Measurements from ENCODE around the gene PRKCZ. TPM values are rescaled to one million over a fixed set of nuclear protein-coding genes. Genes with fewer than 3 reads are reported as not detected.

PRKCZ gene
- total RNA-seq, 1 donor from 2014 or later, result 120 TPM

DNA sequence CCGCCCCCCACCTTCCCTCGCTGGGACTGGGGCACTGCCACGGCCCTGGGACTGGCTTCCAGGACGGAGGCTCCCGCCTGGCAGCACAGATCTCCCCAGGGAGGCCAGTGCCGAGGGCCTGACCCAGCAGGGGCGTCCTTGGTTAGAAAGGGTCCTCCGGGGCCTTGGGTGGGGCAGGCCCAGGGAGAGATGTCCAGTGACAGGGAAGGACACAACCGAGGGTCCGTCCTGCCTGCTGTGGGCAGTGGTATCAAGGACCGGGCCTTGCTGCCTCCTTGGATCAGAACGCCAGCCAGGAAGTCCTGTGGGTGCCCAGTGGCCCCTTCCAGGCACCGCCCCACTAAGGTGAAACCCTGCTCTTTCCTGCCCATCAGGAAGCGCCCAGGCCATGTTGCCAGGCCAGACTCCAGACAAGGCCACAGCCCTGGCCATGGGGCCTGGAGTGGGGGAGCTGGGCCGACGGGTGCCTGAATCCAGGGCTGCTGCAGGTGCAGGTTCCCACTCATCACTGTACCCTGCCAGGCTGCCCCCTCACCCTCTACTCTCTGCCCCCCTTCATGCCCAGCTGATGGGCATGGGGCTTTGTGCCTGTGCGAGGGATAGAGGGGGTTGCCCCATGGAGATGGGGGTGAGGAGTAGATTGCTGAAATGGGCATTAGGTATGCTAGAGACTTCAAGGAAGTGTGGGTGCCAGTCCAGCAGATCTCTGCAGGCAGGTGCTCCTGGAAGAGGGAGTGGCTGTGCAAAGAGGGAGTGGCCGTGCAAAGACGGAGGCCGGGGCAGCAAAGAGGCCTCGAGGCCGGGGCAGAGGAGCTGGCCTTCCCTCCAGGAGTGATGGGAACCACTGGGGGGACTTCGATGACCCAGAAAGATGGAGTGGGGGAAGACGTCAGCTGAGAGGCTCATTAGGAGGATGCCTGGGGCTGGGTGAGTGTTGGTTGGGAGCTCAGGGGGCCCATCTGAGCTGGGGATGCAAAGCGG lies 2.2 kb upstream of the PRKCZ start:
- H3K27ac Mint-ChIP-seq (ENCODE audit: unreplicated experiment), result no peak overlapping the region
- TF ChIP-seq, protein P1, sequence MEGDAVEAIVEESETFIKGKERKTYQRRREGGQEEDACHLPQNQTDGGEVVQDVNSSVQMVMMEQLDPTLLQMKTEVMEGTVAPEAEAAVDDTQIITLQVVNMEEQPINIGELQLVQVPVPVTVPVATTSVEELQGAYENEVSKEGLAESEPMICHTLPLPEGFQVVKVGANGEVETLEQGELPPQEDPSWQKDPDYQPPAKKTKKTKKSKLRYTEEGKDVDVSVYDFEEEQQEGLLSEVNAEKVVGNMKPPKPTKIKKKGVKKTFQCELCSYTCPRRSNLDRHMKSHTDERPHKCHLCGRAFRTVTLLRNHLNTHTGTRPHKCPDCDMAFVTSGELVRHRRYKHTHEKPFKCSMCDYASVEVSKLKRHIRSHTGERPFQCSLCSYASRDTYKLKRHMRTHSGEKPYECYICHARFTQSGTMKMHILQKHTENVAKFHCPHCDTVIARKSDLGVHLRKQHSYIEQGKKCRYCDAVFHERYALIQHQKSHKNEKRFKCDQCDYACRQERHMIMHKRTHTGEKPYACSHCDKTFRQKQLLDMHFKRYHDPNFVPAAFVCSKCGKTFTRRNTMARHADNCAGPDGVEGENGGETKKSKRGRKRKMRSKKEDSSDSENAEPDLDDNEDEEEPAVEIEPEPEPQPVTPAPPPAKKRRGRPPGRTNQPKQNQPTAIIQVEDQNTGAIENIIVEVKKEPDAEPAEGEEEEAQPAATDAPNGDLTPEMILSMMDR (IDR thresholded peaks at IDR 0.05; ENCODE audit: partially characterized antibody, unreplicated experiment), result no peak
- H3K36me3 Mint-ChIP-seq (ENCODE audit: unreplicated experiment), result no peaks in the 10 kb centered on the region
- H3K9me3 Mint-ChIP-seq (ENCODE audit: unreplicated experiment), result peaks cover 7% of the 10 kb centered on the region
- H3K4me3 Mint-ChIP-seq (ENCODE audit: unreplicated experiment), result no peak overlapping the region
- DNase-seq, result no peak
- H3K4me1 Mint-ChIP-seq (ENCODE audit: low read depth, unreplicated experiment), result peaks cover 4% of the 10 kb centered on the region
- H3K27me3 Mint-ChIP-seq (ENCODE audit: unreplicated experiment), result peaks cover 18% of the 10 kb centered on the region

GRCh38 chr1:2049225-2049717 lies 940 bp upstream of the PRKCZ start:
- H3K27ac Mint-ChIP-seq (ENCODE audit: unreplicated experiment), result peak overlapping the region; percentile 41
- TF ChIP-seq, protein P1 (IDR thresholded peaks at IDR 0.05; ENCODE audit: partially characterized antibody, unreplicated experiment), result peak; percentile 51
- no peaks in the 10 kb centered on the region for H3K4me1 Mint-ChIP-seq (ENCODE audit: low read depth, unreplicated experiment)
- DNase-seq, result peak; percentile 63
- peak overlapping the region; percentile 61 for H3K4me3 Mint-ChIP-seq (ENCODE audit: unreplicated experiment)
- H3K36me3 Mint-ChIP-seq (ENCODE audit: unreplicated experiment), result no peaks in the 10 kb centered on the region
- H3K9me3 Mint-ChIP-seq (ENCODE audit: unreplicated experiment), result peaks cover 7% of the 10 kb centered on the region
- H3K27me3 Mint-ChIP-seq (ENCODE audit: unreplicated experiment), result peaks cover 16% of the 10 kb centered on the region

DNA sequence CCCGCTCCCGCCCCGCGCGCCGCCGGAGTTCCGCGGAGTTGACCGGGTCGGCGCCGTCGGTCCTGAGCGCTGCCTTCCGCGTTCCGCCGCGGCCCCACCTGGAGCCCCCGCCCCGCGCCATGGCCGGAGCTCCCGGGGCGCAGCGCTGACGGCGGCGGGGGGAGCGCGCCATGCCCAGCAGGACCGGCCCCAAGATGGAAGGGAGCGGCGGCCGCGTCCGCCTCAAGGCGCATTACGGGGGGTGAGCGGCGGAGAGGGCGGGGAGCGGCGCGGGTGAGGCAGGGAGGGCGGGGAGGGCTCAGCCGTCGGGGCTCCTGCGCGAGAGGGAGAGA lies 216 bp downstream of the PRKCZ start:
- Mint-ChIP-seq H3K27me3 (ENCODE audit: unreplicated experiment) (peaks cover 16% of the 10 kb centered on the region), H3K4me3 (ENCODE audit: unreplicated experiment) (no peak overlapping the region), H3K9me3 (ENCODE audit: unreplicated experiment) (peaks cover 8% of the 10 kb centered on the region), H3K4me1 (ENCODE audit: low read depth, unreplicated experiment) (no peaks in the 10 kb centered on the region), H3K27ac (ENCODE audit: unreplicated experiment) (no peak overlapping the region), H3K36me3 (ENCODE audit: unreplicated experiment) (no peaks in the 10 kb centered on the region)
- TF ChIP-seq, protein P1 (IDR thresholded peaks at IDR 0.05; ENCODE audit: partially characterized antibody, unreplicated experiment), result no peak
- DNase-seq, result no peak

DNA sequence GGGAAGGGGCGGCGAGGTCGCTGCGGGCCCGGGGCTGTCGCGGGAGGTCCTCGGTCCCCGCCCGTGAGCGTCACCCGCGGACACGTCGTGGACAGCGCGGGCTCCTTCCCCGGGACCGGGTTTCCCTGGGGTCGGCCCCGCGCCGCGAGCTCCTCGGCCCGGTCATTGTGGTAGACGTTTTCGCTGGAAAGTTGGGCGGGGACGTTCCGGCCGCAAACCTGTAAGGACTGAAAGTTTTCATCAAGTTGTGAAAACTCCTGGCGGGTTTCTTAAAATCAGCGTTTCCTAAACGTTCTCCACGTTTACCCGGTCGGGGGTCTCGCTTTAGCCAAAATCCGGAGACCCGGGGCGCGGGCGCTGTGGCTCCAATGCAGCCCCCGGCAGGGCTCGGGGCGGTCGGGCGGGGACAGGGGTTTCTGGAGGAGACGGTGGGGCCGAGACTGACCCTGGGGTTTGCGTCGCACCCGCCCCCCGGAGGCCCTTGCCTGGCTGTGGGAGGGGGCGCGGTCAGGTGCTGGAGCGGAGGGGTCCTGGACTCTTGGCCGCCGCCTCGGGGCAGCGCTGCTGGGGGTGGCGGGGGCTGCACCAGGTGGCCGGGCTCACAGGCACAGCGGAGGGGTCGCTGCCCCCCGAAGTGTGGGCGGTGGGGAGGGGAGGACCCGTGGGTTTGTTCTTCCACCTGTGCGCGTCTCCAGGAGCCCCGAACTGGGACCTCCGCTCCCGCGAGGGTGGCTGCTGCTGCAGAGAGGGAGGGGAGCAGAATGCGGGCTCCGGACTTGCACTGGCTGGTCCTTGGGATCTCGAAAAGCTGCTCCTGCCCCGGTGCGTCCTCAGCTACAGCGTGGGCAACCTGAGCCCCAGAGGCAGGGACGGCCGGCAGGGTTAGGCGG lies 827 bp downstream of the PRKCZ start:
- Mint-ChIP-seq H3K9me3 (ENCODE audit: unreplicated experiment) (peaks cover 8% of the 10 kb centered on the region), H3K36me3 (ENCODE audit: unreplicated experiment) (no peaks in the 10 kb centered on the region), H3K27me3 (ENCODE audit: unreplicated experiment) (peaks cover 16% of the 10 kb centered on the region), H3K4me1 (ENCODE audit: low read depth, unreplicated experiment) (no peaks in the 10 kb centered on the region), H3K27ac (ENCODE audit: unreplicated experiment) (no peak overlapping the region), H3K4me3 (ENCODE audit: unreplicated experiment) (no peak overlapping the region)
- no peak for DNase-seq
- TF ChIP-seq, protein P1 (IDR thresholded peaks at IDR 0.05; ENCODE audit: partially characterized antibody, unreplicated experiment), result no peak

Measured in glutamatergic neuron (in vitro differentiated cells).